Transverse colon (tissue), 4 donors: ENCODE data around the gene DHX58. TPM values are rescaled to one million over a fixed set of nuclear protein-coding genes. Genes with fewer than 3 reads are reported as not detected.

ENCODE experiments used
- DNase-seq: peaks from one replicate; pipeline ENCODE4 v3.0.0-alpha.2; 2019
- H3K27ac ChIP-seq, 4 donors: fragments of 200-600 bp; sonication (generic); 2 replicates each; pipeline ENCODE4 v1.5.1; 2016 to 2018; ENCODE audit warnings: inconsistent platforms in 4 of 4
- H3K27me3 ChIP-seq: fragments of 200-600 bp; sonication (generic); 2 replicates; pipeline ENCODE4 v1.5.1; 2017; ENCODE audit warnings: inconsistent platforms
- H3K36me3 ChIP-seq, 4 donors: fragments of 200-600 bp; sonication (generic); 2 replicates each; pipeline ENCODE4 v1.5.1; 2017 to 2019; ENCODE audit warnings: inconsistent platforms in 4 of 4
- H3K4me1 ChIP-seq, 4 donors: fragments of 200-600 bp; sonication (generic); 2 replicates each; pipeline ENCODE4 v1.5.1; 2017 to 2020; ENCODE audit warnings: inconsistent platforms in 4 of 4
- H3K4me3 ChIP-seq, 4 donors: fragments of 200-600 bp; sonication (generic); 1 replicate in 1 of 4; 2 replicates in 3 of 4; pipeline versions ENCODE4 v1.5.1 to v1.6.1; 2017 to 2019; ENCODE audit warnings: inconsistent platforms in 4 of 4
- H3K9me3 ChIP-seq, 2 donors: fragments of 200-600 bp; sonication (generic); 2 replicates each; pipeline ENCODE4 v1.5.1; 2017 to 2019; ENCODE audit warnings: inconsistent platforms in 2 of 2
- CTCF ChIP-seq, 5 experiments: fragments of 200-600 bp in 3 of 5; fragments of 450-650 bp in 2 of 5; sonication (generic) in 3 of 5; IDR thresholded peaks; 1 replicate in 2 of 5; 2 replicates in 3 of 5; pipeline ENCODE4 v1.5.1; 2016 to 2017; ENCODE audit warnings: antibody characterized with exemption in 5 of 5, inconsistent platforms in 3 of 5, mild to moderate bottlenecking in 2 of 5, moderate library complexity in 1 of 5
- EP300 ChIP-seq: sonication (generic); formaldehyde crosslinking; IDR thresholded peaks from one replicate; pipeline ENCODE4 v1.6.1; 2017; ENCODE audit warnings: antibody characterized with exemption, low read depth
- POLR2A ChIP-seq: fragments of 450-650 bp; IDR thresholded peaks from one replicate; pipeline ENCODE4 v1.6.1; 2016; ENCODE audit warnings: antibody characterized with exemption, mild to moderate bottlenecking, moderate library complexity
- POLR2AphosphoS5 ChIP-seq, 3 donors: sonication (generic); formaldehyde crosslinking; IDR thresholded peaks; one replicate each; pipeline ENCODE4 v1.6.1; 2016; ENCODE audit warnings: antibody characterized with exemption in 3 of 3
- WGBS, 2 donors: methylation state at CpG; one replicate each; pipeline ENCODE4 v1.1.5; 2018; ENCODE audit warnings: low coverage in 1 of 2; 5-methylcytosine and 5-hydroxymethylcytosine counted together
- in situ Hi-C, 4 donors: fragments of 200-750 bp; cut with MboI; loops; one replicate each; pipeline versions ENCODE4 v1.15.0 to v1.15.1; 2017; ENCODE audit warnings: low sequenced_read_pairs in 3 of 4, low pct_ligation_motif_present in 1 of 4, low pct_unique_long_range_greater_than_20kb in 1 of 4
- intact Hi-C: fragments of 100-400 bp; cut with DNase I; formaldehyde crosslinking; loops from one replicate; pipeline ENCODE4 v1.15.1; 2023; ENCODE audit warnings: low total_unique reads
- total RNA-seq, 4 donors: library from RNA; depleted of rRNA; stranded (reverse); fragments of >200 nt; gene quantifications; one replicate each; pipeline ENCODE4 v1.1.0, GENCODE V29; 2016

Gene DHX58
- total RNA-seq, 4 donors from 2014 or later = 4.6 to 14.6 (median 12.8) TPM

- TF ChIP-seq POLR2AphosphoS5 (IDR thresholded peaks at IDR 0.05) (peak; percentile 74 to 89 (median 79)), CTCF (IDR thresholded peaks at IDR 0.05) (no peak), POLR2A (peak; percentile 57)
- Histone ChIP-seq H3K27me3 (no peaks in the 10 kb centered on the region), H3K27ac (peak overlapping the region; percentile 84 to 87 (median 86)), H3K4me1 (peaks cover 30 to 91% (median 63%) of the 10 kb centered on the region in 4 donors), H3K36me3 (no peaks in the 10 kb centered on the region), H3K9me3 (no peaks in the 10 kb centered on the region), H3K4me3 (peak overlapping the region in 2 of 4 donors; percentile 2 to 29)
- DNase-seq = peak; percentile 85
- intact Hi-C loops (no loop called here), in situ Hi-C loops (no loop called here)
- WGBS, 2 donors = 10 to 50% methylated on average over 4 to 15 of the region's 15 CpGs
These were observed 23.4 kb upstream of the DHX58 start for GRCh38 chr17:42135664-42136653.

- Histone ChIP-seq H3K4me3 (no peak overlapping the region), H3K9me3 (no peaks in the 10 kb centered on the region), H3K4me1 (peaks cover 30 to 95% (median 63%) of the 10 kb centered on the region in 4 donors), H3K36me3 (peaks cover 0 to 2% (median 0%) of the 10 kb centered on the region in 4 donors), H3K27ac (peak overlapping the region; percentile 84 to 87 (median 86)), H3K27me3 (no peaks in the 10 kb centered on the region)
- in situ Hi-C loops (no loop called here), intact Hi-C loops (no loop called here)
- 79% methylated on average over 6 of the region's 6 CpGs; no CpG with 5 or more reads in 1 of the 2 donors for WGBS, 2 donors
- TF ChIP-seq POLR2A = no peak
- no peak for TF ChIP-seq EP300
- TF ChIP-seq CTCF (IDR thresholded peaks at IDR 0.05) = no peak
- TF ChIP-seq POLR2AphosphoS5 (IDR thresholded peaks at IDR 0.05) = no peak
- DNase-seq = no peak
These were observed 22.6 kb upstream of the DHX58 start for GRCh38 chr17:42135151-42135550.

GRCh38 chr17:42133461-42134041 is 21.0 kb upstream of the DHX58 start:
- no peaks in the 10 kb centered on the region for H3K27me3 ChIP-seq
- intact Hi-C loops (no loop called here), in situ Hi-C loops (no loop called here)
- DNase-seq = peak; percentile 64
- TF ChIP-seq POLR2AphosphoS5 (IDR thresholded peaks at IDR 0.05) (no peak), POLR2A (no peak), CTCF (IDR thresholded peaks at IDR 0.05) (no peak), EP300 (no peak)
- H3K27ac ChIP-seq = peak overlapping the region; percentile 84 to 87 (median 86)
- no peaks in the 10 kb centered on the region for H3K9me3 ChIP-seq
- H3K4me1 ChIP-seq = peaks cover 30 to 80% (median 58%) of the 10 kb centered on the region in 4 donors
- no peak overlapping the region for H3K4me3 ChIP-seq
- WGBS, 2 donors = 28% methylated on average over 4 of the region's 4 CpGs; no CpG with 5 or more reads in 1 of the 2 donors
- peaks cover 0 to 16% (median 8%) of the 10 kb centered on the region in 4 donors for H3K36me3 ChIP-seq

- peaks cover 0 to 22% (median 10%) of the 10 kb centered on the region in 4 donors for H3K36me3 ChIP-seq
- in situ Hi-C loops = no loop called here
- no peaks in the 10 kb centered on the region for H3K9me3 ChIP-seq
- H3K27ac ChIP-seq = peak overlapping the region; percentile 84 to 87 (median 86)
- no peaks in the 10 kb centered on the region for H3K27me3 ChIP-seq
- peaks cover 26 to 74% (median 52%) of the 10 kb centered on the region in 4 donors for H3K4me1 ChIP-seq
- peak; percentile 77 for DNase-seq
- 38% methylated on average over 3 of the region's 3 CpGs; no CpG with 5 or more reads in 1 of the 2 donors for WGBS, 2 donors
- intact Hi-C loops = no loop called here
- H3K4me3 ChIP-seq = no peak overlapping the region
- TF ChIP-seq EP300 = no peak
- TF ChIP-seq CTCF (IDR thresholded peaks at IDR 0.05) = no peak
- TF ChIP-seq POLR2AphosphoS5 (IDR thresholded peaks at IDR 0.05) = no peak
- no peak for TF ChIP-seq POLR2A
These were observed 20.4 kb upstream of the DHX58 start for GRCh38 chr17:42132941-42133340.
